HG03354 (cell line): Measurements from ENCODE around the gene HOXA6.

ENCODE experiments used
- ATAC-seq: cut with Tn5 transposase; IDR thresholded peaks from one replicate; pipeline ENCODE4 v1.9.1; 2021; ENCODE audit warnings: mild to moderate bottlenecking; ENCODE audit not compliant: unreplicated experiment, poor library complexity, severe bottlenecking

Gene HOXA6

GRCh38 chr7:27141923-27142579 is 5.5 kb downstream of the HOXA6 start:
- no peak for ATAC-seq

- ATAC-seq, result no peak
These were observed 6.2 kb downstream of the HOXA6 start for GRCh38 chr7:27141137-27141922.

GRCh38 chr7:27140126-27140857 is 7.3 kb downstream of the HOXA6 start:
- ATAC-seq, result no peak

- ATAC-seq, result no peak
These were observed 8.0 kb downstream of the HOXA6 start for GRCh38 chr7:27139334-27140125.

- no peak for ATAC-seq
These were observed 8.6 kb downstream of the HOXA6 start for GRCh38 chr7:27138985-27139333.

GRCh38 chr7:27138472-27138871 is 9.1 kb downstream of the HOXA6 start:
- ATAC-seq, result no peak

- ATAC-seq, result no peak
These were observed 9.8 kb downstream of the HOXA6 start for GRCh38 chr7:27137640-27138315.

GRCh38 chr7:27134392-27134791 is 13.2 kb downstream of the HOXA6 start:
- ATAC-seq, result no peak

- ATAC-seq, result no peak
These were observed 14.0 kb downstream of the HOXA6 start for GRCh38 chr7:27133409-27134231.

- no peak for ATAC-seq
These were observed 14.6 kb downstream of the HOXA6 start for GRCh38 chr7:27132978-27133377.

GRCh38 chr7:27132214-27132613 is 15.4 kb downstream of the HOXA6 start:
- no peak for ATAC-seq

GRCh38 chr7:27131390-27131819 is 16.2 kb downstream of the HOXA6 start:
- no peak for ATAC-seq

GRCh38 chr7:27130540-27131389 is 16.8 kb downstream of the HOXA6 start, which contains the start of gene HOXA4:
Gene HOXA4, minus strand, starts transcription at chr7:27130757. Its CDS starts 24 bp downstream, at chr7:27130733.
- peak; percentile 76 for ATAC-seq

GRCh38 chr7:27129729-27130539 is 17.6 kb downstream of the HOXA6 start:
- ATAC-seq, result peak; percentile 12

GRCh38 chr7:27128776-27129728 is 18.5 kb downstream of the HOXA6 start:
- no peak for ATAC-seq

GRCh38 chr7:27128034-27128433 is 19.5 kb downstream of the HOXA6 start:
- ATAC-seq, result no peak
